IPS-NIHi7 (cell line): ENCODE data around the gene GNA12.

Experiments used
- DNase-seq: peaks from one replicate; pipeline ENCODE4 v3.0.0; 2012; ENCODE audit warnings: mixed read lengths; ENCODE audit errors: extremely low spot score

Gene GNA12

GRCh38 chr7:2804227-2804763 lies 39.8 kb downstream of the GNA12 start:
- no peak for DNase-seq

GRCh38 chr7:2803755-2804154 lies 40.4 kb downstream of the GNA12 start:
- no peak for DNase-seq

DNA sequence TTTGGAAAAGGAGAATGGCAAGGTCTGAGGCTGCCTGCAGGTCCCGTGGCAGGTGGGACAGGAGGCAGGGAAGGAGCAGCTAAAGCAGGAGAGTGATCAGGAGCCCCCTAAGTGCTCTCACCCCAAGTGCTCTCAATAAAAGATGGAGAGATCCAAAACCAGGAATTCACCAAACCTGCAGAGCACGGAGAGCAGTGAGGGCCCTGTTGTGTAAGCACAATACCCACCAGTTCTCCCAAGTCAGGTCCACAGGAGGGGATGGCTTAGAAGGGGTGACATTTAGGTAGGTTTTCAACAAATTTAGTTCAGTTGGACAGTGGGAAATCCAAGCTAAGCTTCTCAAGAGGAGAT lies 40.8 kb downstream of the GNA12 start:
- no peak for DNase-seq

GRCh38 chr7:2802504-2803341 lies 41.4 kb downstream of the GNA12 start:
- no peak for DNase-seq

- no peak for DNase-seq
Observed at GRCh38 chr7:2802101-2802500, 42.0 kb downstream of the GNA12 start.

DNA sequence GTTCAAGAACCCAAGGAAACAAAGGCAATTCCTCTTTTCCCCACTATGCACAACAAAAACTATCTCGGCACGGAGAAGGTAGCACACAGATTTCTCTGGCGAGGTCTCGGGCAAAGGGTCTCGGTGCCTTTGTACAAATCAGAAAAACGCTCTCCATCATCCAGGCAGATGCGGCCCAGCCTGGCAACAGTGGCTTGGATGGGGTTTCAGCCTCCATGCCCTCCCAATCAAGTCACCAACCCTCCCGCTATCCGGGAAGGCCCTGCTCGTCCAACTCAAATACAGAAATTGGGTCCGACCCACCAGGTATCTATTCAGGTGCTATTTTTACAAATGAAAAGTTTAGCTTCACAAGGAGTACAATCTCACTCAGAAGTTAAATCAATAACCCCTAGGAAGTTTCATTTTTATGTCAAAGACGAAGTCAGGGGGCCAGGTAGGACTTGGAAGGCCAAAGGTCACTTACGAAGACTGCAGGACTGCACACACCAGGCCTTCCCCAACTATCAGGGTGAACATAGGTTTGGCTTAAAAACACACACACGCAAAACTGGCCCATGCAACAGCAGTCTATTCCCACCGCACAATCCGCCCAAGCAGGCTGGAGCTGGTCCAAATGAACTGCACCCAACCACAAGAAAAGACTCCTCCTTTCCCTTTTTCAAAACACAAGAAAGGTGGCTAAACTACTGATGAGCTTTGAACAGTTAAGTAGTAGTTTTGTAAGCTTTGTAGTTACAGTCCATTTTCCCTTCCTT lies 43.0 kb downstream of the GNA12 start:
- no peak for DNase-seq

DNA sequence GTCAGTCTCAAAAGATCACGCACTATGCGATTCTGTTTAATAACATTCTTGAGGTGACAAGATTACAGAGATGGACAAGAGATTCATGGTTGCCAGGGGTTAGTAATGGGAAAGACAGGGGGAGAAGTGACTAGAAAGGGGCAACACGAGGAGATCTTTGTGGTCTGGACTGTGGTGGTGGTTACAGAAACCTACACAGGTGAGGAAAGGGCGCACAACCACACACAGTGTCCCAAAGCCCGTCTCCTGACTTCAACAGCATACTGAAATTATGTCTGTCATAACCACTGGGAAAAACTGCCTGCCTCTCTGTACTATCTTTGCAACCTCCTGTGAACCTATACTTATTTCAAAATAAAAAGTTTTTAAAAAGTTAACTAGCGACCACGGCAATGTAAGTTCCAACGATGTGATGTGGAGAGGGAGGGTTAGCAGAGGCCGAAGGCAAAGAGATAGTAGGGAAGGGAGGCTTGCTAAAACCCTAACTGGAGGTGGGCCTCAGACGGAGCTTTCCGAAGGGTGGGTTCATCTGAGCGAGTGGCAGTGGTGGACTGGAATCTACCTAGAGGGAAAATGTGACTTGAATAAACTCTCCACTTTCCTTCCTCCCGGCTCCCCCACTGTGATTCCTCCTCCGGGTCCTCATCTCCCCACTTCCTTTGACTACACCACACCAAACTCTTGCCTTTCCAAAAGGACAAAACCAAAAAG lies 43.7 kb downstream of the GNA12 start:
- DNase-seq = no peak

- DNase-seq = no peak
Observed at GRCh38 chr7:2799253-2799652, 44.9 kb downstream of the GNA12 start.

DNA sequence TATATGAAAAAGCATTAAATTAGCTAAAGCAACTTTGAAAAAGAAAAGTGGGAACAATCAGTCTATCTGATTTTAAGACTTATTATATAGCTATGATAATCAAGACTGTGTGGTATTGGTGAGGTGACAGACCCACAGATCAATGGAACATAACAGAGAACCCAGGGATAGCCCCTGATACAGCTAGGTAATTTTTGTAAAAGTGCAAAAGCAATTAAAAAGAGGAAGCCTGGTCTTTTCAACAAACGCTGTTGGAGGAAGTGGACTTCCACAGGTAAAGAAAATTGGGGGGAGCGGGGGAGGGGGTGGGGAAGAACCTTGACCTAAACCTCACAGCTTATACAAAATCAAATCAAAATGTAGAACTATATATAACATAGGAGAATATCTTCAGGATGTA lies 45.4 kb downstream of the GNA12 start:
- no peak for DNase-seq

DNA sequence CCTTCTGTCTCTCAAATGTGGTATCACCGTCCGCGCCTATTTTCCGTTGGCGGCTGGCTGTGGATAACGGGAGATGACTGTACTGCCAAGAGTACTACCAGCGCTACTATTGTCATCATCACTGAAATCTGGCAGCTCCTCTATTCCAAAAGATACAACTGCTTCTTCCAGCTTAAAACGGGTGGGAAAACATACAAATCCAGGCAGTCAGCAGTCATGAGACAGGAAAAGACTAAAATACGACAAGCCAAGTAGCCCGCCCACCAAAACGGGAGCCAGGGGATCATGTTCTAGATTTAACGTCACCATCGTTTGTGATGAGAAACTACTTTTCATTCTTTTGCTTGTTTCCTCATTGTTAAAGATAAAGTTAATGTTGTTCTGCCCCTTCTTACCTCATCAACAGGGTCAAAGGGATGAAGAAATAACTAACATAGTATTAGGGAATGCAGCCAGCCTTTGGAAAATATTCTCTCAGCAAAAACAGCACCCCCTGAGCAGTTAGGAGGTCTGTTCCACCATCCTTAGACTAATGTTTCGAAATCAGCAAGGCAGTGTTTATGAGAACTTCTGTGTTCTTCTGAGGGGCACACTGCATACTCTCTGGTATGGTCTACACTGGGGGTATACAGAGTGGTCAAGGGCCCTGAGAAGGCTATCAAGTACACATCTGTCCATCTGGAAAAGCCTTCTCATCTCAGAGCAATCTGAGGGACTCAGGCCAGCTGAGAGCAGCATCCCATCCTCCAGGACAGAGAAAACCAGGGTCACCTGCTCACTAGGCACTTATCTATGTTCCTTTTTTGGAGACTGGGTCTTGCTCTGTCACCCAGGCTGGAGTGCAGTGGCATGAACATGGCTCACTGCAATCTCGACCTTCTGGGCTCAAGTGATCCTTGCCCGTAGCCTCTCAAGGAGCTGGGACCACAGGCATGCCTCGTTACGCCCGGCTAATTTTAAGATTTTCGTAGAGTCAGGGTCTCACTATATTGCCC lies 47.5 kb downstream of the GNA12 start:
- no peak for DNase-seq

- no peak for DNase-seq
Observed at GRCh38 chr7:2795906-2796305, 48.2 kb downstream of the GNA12 start.

DNA sequence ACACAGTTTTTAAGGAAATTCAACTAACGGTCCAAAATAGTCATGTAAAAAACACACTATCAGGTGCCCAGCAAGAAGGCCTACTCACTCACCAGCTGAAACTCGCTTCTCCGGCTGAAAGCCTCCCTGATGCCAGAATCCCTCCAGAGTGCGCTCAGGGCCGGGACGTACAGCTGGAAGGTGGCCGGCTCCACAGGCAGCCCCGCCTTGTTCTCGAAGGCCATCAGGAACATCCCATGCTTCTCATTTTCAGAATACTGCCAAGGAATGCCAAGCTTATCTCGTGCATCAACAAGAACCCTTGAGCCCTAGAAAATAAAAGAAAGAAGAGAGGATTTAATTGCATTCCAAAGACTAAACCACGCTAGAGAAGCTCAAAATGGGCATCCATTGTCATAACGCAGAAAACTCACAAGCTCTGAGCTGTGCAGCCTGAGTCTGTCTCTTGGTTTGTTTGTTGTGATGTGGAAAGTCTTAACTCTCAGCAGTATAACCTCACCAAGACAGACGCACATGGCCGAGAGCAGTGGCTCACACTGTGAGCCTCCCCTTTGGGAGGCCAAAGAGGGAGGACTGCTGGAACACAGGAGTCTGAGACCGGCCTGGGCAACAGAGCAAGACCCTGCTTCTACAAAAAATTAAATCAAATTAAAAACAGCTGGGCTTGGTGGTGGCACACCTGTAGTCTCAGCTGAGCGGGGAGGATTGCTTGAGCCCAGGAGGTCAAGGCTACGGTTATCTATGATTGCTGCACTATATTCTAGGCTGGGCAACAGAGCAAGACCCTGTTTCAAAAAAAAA lies 49.1 kb downstream of the GNA12 start:
- DNase-seq = no peak

DNA sequence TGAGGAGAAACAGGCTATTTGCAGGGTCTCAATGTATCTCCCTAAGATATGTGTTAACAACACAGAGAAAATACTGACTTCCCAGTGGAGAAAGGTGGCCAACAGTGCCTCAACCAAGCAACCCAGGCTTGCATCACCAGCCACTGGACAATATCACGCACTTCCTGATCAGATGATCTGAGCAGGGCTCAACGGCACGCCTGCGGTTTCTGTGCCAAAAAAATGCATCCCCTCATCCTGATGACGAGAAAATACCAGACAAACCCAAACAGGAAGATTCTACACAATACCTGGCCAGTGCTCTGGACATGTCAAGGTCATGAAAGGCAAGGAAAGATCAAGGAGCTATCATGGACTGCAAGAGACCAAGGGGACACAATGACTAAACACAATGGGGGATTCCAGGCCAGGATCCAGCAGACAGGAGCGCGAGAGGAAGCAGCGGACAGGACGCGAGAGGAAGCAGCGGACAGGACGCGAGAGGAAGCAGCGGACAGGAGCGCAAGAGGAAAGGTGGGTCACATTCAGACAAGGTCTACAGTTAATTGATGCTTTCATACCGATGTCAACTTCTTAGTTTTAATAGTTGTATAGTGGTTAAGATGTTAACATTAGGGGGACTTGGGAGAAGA lies 51.1 kb downstream of the GNA12 start:
- no peak for DNase-seq

GRCh38 chr7:2792235-2792634 lies 51.9 kb downstream of the GNA12 start:
- DNase-seq = no peak

DNA sequence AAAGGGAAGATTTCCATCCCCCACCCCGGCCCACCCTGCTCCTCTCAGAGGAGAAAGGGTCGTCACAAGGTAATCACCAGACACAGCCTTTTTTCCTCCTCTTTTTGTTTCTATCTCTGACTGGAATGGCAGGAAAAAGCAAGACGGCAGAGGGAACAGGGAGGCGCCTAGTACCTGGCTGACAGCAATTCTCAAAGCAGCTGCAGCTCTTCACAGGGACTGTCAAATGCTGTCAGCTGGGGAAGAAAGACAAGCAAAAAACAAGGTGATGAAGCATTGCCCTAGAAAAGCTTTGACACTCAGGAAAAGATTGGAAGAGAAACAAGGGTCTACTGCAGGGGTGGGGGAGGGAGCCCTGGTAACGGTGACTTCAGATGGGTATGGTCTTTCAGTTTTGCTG lies 52.7 kb downstream of the GNA12 start:
- no peak for DNase-seq

DNA sequence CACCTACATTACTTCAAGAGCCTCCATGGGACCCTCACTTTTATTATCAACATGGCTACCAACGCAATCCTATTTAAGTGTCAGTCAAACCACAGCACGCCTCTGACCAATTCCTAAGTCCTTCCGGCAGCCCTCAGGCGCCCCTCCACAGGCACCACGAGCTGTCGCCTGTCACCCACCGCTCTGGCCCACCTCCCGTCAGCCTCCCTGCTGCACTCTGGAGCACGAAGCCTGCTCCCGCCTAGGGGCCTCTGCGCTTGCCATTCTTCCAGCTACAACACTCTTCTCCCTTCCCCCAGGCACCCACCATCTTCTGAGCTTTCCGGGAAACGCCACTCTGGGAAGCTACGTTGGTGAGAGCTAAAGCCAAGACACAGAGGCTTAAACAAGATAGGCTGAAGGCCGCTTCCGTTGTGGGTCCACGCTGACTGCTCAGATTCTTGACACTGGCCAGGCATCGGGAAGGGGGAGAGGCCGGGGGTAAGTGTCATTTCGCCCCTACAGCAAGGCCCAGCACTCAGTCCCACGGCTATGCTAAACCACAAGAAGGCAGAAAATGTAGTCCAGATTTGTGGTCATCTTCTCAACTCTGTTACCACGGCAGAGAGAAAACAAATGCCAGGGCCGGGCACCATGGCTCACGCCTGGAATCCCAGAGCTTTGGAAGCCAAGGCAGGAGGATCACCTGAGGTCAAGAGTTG lies 56.7 kb downstream of the GNA12 start:
- DNase-seq = no peak

- DNase-seq = no peak
Observed at GRCh38 chr7:2786607-2787116, 57.4 kb downstream of the GNA12 start.

- DNase-seq = no peak
Observed at GRCh38 chr7:2785071-2785500, 59.0 kb downstream of the GNA12 start.

- DNase-seq = no peak
Observed at GRCh38 chr7:2782565-2782964, 61.5 kb downstream of the GNA12 start.
